Right ventricle myocardium superior (tissue), 1 donor: ENCODE data around the gene FCRLB. TPM values are rescaled to one million over a fixed set of nuclear protein-coding genes. Genes with fewer than 3 reads are reported as not detected.
"Not testable (repeated sequence)": the region's sequence is repeated elsewhere in the genome, so short reads cannot be mapped to it uniquely, and the experiment has no call there.

Experiments
- ATAC-seq: fragments of 200-7000 bp; cut with Tn5 transposase; one replicate; pipeline ENCODE4 v1.9.1; 2020; ENCODE audit warnings: mild to moderate bottlenecking; ENCODE audit not compliant: poor library complexity
- DNase-seq: peaks from one replicate; pipeline ENCODE4 v3.0.0-alpha.2; 2020
- intact Hi-C: fragments of 100-400 bp; cut with DNase I; formaldehyde crosslinking; loops from one replicate; pipeline ENCODE4 v1.11.2; 2022
- total RNA-seq: library from RNA; stranded (reverse); fragmentation: NEBNext Ultra II Directional; extraction: Animal tissue kit (Norgen Biotek cat#: 25700); gene quantifications from one replicate; pipeline ENCODE4 v1.2.1, GENCODE V29; 2021
- donor health status: DM: no; HTN: yes; CAD: no; lungs with severe emphysema.

Gene FCRLB
- total RNA-seq, 1 donor from 2014 or later, result 0.19 TPM

DNA sequence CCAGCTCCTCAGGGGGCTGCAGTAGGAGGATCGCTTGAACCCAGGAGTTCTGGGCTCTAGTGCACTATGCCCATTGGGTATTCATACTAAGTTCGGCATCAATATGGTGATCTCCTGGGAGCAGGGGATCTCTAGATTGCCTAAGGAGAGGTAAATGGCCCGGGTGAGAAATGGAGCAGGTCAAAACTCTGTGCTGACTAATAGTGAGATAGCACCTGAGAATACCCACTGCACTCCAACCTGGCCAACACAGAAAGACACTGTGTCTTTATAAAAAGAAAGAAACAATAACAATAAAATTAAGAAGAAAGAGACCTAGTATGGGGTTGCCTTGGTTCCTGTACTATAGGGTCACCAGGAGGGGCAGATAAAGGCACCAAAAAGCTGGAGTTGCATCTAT, 14.5 kb downstream of the FCRLB start:
- DNase-seq (no peak), ATAC-seq (no peak)
- intact Hi-C loops, result loop anchor here (10.0 kb wide), 1 partner anchor 251 kb away; no protein-coding TSS in a partner anchor

DNA sequence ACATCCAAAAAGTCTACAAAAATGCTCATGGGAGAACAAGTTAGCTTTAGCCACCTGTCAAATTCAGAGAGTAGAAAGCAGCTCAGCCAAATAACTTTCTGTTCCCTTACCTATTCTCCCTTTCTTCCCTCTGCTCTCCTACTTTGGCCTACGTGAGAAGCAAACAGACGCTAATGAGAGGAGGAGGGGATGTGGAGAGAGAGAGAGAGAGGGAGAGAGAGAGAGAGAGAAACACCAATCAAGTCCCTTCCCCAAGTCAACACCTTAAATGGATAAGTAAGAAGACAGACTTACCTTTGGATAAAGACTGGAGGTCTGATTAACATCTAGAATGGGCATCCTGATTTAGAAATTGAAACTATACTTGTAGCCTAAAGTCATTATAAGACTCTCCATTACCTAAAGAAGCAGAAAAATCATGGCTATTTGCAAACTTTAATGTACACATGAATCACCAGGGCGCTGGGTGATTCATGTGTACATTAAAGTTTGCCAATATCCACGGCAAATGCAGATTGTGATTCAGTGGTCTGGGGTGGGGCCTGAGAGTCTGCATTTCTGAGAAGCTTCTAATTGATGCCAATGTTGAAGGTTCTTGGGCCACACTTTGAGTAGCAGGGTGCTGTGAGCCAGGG, 15.1 kb downstream of the FCRLB start:
- no peak for DNase-seq
- intact Hi-C loops, result loop anchor here (10.0 kb wide), 1 partner anchor 252 kb away; no protein-coding TSS in a partner anchor
- ATAC-seq, result no peak

DNA sequence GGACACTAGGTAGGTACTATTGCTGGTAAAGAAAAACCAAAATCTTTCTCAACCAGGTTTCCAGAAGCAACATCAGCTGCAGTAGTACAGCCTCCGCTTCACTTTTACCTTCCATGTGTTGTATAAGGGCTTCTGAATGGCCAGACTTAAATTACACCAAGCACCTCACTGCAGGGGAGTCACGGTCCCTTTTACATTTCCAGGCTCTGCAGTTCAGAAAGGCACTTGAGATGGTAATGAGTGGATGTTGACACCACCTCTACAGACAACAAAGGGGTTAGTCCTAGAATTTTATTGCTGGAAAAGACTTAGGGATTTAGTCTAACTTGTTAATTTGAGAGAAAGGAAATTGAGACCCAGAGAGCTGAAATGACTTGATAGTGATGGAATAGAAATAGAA, 16.3 kb downstream of the FCRLB start:
- intact Hi-C loops, result loop anchor here (10.0 kb wide), 1 partner anchor 253 kb away; no protein-coding TSS in a partner anchor
- ATAC-seq, result no peak
- DNase-seq, result no peak

- intact Hi-C loops, result loop anchor here (10.0 kb wide), 1 partner anchor 254 kb away; no protein-coding TSS in a partner anchor
- peak; percentile 71 for ATAC-seq
- peak; percentile 70 for DNase-seq
Measured at GRCh38 chr1:161738627-161739287, 17.4 kb downstream of the FCRLB start.

GRCh38 chr1:161739865-161740566, 18.7 kb downstream of the FCRLB start:
- DNase-seq (no peak), ATAC-seq (peak; percentile 57)
- intact Hi-C loops, result loop anchor here (10.0 kb wide), 2 partner anchors 255 to 335 kb away; no protein-coding TSS in a partner anchor

GRCh38 chr1:161740921-161741320, 19.6 kb downstream of the FCRLB start:
- intact Hi-C loops, result loop anchor here (10.0 kb wide), 1 partner anchor 336 kb away; no protein-coding TSS in a partner anchor
- DNase-seq, result no peak
- no peak for ATAC-seq

DNA sequence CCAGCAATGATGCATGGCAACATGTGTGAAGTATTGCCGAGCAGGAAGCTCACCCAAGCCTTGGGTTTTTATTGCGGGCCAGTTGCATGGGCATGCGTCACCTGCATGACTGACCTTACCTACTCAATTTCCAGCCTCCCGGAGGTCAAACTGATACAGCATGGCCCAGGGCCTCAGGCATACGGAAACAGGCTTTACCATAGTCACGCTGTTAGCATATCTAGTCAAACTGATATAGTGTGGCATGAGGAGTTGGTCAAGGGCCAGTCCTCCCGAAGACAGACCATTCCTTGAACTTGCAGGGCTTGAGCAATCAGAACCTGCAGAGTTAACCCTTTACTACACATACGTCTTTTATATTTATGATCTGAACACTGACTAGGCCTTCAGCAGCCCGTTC, 21.9 kb downstream of the FCRLB start:
- no peak for DNase-seq
- intact Hi-C loops, result loop anchor here (10.0 kb wide), 1 partner anchor 338 kb away; no protein-coding TSS in a partner anchor
- no peak for ATAC-seq

- intact Hi-C loops, result loop anchor here (10.0 kb wide), 1 partner anchor 343 kb away; no protein-coding TSS in a partner anchor
- DNase-seq (no peak), ATAC-seq (no peak)
Measured at GRCh38 chr1:161747801-161748200, 26.5 kb downstream of the FCRLB start.

DNA sequence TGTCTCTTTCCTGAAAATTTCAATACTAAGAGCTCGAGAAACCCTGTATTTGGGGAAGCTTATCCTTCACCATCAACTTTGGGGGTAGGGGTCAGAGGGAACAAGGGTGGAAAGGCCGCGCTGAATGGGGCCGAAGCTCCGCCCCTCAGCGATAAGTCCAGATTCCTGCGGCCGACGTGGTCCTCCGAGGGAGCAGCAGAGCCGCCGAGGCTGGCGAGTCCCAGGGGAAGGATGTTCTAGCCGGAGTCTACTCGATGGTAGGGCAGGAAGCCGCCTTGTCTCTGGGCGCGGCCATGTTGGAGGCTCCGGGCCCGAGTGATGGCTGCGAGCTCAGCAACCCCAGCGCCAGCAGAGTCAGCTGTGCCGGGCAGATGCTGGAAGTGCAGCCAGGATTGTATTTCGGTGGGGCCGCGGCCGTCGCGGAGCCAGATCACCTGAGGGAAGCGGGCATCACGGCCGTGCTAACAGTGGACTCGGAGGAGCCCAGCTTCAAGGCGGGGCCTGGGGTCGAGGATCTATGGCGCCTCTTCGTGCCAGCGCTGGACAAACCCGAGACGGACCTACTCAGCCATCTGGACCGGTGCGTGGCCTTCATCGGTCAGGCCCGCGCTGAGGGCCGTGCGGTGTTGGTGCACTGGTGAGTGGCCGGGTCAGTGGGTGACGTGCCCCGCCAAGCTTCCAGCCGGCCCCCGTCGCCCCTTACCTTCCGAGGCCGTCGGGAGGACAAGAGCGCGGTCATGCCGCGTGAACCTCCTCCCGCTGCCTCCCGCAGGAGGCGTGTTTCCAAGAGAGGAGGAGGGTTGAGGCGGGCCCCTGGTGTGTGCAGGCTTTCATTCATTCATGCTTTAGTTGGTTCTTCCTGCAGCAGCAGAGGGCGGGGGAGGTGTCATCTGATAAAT, 28.4 kb downstream of the FCRLB start, which contains the start of gene DUSP12:
TSS of gene DUSP12 (plus strand) at position 278 of the 899 bp plus-strand sequence. CDS start at position 294, 16 bp downstream.
- ATAC-seq (peak; percentile 100), DNase-seq (peak; percentile 96)
- intact Hi-C loops, result loop anchor here (10.0 kb wide), 1 partner anchor 345 kb away; no protein-coding TSS in a partner anchor

DNA sequence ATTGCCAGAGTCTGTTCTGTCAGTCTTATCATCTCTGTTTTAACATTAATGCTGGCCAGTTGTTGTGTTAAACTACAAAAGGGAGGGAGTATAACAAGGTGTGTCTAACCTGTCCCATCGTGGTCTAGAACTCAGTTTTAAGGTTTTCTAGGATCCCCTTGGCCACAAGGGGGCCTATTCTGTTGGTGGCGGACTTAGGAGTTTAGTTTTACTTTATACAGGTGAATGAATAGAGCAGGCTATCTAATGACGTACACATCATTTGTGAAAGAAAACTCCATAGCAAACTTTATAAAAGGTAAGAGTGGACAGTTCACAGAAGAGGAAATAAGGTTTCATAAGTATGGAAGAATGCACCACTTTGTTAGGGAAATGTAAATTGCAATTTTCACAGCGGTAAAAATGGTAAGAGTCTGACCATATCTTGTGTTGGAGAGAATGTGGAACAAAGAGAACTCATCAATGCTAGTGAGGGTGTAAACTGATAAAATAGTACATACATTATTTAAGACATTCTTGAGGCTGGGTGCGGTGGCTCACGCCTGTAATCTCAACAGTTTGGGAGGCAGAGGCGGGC, 42.3 kb downstream of the FCRLB start:
- ATAC-seq (no peak), DNase-seq (no peak)
- intact Hi-C loops, result no loop called here

DNA sequence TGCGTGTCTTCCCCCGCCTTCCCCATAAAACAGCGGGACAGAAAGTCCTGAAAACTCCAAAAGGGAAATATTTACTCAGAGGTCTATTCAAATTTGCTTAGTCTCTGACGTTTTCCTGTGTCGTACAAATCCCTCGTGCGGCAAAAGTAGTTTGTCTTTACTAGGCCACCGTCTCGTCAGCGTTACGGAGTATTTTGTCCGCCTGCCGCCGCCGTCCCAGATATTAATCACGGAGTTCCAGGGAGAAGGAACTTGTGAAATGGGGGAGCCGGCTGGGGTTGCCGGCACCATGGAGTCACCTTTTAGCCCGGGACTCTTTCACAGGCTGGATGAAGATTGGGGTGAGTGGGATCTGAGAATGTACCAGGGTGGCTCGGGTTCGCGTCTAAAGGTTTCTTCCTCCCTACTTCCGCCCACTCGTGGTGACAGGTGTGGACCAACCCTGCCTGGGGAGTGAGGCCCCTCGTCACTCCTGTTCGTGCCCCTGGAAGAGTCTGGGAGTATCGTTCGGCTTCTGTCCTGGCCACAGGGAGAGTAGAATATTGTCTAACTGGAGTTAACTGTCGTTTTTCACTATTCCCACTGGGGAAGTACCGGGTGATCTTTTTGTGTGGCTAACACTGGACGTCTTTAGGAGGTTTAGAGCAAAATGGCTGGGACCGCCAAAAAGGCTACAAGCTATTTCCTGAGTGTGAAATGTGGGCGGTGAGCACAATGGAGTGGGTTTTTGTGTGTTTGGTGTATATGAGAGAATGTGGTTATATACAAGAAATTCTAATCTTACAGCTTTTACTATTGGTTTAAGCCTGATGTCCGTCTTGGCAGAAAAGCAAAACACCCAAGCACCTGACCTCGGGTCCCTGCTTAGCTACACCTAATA, 45.0 kb downstream of the FCRLB start, which contains the start of gene ATF6:
TSS of gene ATF6 (plus strand) at position 219 of the 880 bp plus-strand sequence. CDS start at position 260, 41 bp downstream.
- ATAC-seq, result peak; percentile 94
- intact Hi-C loops, result no loop called here

DNA sequence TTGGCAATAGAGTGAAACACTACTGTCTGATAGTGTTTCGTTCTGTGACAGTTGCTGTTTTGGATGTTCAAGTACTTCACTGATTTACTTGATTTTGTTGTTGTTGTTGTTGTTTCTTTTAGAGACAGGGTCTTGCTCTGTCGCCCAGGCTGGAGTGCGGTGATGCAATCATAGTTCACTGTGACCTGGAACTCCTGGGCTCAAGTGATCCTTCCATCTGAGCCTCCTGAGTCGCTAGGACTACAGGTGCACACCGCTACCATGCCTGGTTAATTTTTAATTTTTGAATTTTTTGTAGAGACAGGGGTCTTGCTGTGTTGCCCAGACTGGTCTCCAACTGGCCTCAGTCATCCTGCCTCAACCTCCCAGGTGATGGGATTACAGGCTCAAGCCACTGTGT, 47.1 kb downstream of the FCRLB start:
- intact Hi-C loops, result no loop called here
- no peak for ATAC-seq
- no peak for DNase-seq

More for the DNA sequence above, 45.0 kb downstream of the FCRLB start, which contains the start of gene ATF6:
- DNase-seq, result peak; percentile 94

GRCh38 chr1:161768986-161769672, 47.8 kb downstream of the FCRLB start:
- intact Hi-C loops, result no loop called here
- DNase-seq, result no peak
- no peak for ATAC-seq

DNA sequence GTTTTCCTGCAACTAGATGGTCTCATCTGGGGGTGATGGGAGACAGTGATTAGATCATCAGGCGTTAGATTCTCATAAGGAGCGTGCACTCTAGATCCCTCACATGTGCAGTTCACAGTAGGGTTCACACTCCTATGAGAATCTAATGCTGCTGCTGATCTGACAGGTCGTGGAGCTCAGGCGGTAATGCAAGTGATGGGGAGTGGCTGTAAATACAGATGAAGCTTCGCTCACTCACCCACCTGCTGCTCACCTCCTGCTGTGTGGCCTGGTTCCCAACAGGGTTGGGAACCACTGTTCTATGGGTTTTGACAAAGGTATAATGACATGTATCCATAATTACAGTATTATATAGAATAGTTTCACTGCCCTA, 48.3 kb downstream of the FCRLB start:
- intact Hi-C loops, DNase-seq, ATAC-seq: not testable (repeated sequence)

DNA sequence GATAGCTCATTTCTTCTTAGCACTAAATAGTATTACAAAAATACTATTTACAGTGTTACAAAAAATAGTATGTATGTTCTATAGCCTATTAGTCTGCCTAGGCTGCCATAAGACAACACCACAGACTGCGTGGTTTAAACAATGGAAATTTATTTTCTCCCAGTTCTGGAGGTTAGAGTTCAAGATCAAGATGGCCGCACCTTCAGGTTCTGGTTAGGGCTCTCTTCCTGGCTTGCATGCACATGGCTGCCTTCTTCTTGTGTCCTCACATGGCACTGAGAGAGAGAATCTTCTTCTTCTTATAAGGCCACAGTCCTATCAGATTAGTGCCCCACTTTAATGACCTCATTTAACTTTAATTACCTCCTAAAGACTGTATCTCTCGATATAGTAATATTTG, 48.9 kb downstream of the FCRLB start:
- intact Hi-C loops, result no loop called here
- ATAC-seq (no peak), DNase-seq (no peak)

DNA sequence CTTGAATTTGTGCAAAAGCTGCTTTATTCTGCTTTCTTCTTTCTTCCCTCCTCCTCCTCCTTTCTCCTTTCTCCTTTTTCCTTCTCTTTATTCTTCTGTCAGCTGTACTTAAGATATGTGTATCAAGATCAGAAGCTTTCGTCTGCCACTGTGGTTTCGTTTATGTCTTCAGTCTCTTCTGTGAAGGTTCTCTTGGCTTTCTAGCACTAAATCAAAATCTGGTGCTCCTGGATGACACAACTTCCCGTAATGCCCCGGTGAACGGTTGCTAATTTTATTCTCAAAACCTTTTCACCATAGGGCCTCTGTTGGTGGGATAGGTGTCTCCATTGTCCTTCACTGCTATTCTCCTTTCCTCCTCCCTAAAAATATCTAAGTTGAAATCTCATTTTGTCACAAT, 49.8 kb downstream of the FCRLB start:
- no peak for ATAC-seq
- intact Hi-C loops, result no loop called here

More for the DNA sequence above, 49.8 kb downstream of the FCRLB start:
- DNase-seq, result no peak
